IMR-90 (cell line): ENCODE measurements around the gene GBP7. TPM values are rescaled to one million over a fixed set of nuclear protein-coding genes. Genes with fewer than 3 reads are reported as not detected.
"Not testable (repeated sequence)": the region's sequence is repeated elsewhere in the genome, so short reads cannot be mapped to it uniquely, and the experiment has no call there.

Experiments
- ATAC-seq: fragments of 200-7000 bp; cut with Tn5 transposase; 2 replicates; pipeline ENCODE4 v1.9.1; 2020; ENCODE audit warnings: low read depth, mild to moderate bottlenecking, moderate library complexity
- BruUV-seq: library from RNA; stranded (reverse); fragments of 400-500 nt; replicated peaks from 2 replicates; lab custom pipeline; 2021; lab: Mats Ljungman, UMichigan
- CTCF ChIA-PET: fragments of 300-600 bp; formaldehyde crosslinking; extraction: SDS; loops from one replicate; lab custom pipeline; 2021; ENCODE audit warnings: antibody characterized with exemption; lab: Yijun Ruan, JAX
- POLR2A ChIA-PET: fragments of 300-600 bp; sonication (Branson Sonifier 250); formaldehyde crosslinking; loops from one replicate; lab custom pipeline; 2022; ENCODE audit warnings: antibody characterized with exemption; ENCODE audit not compliant: unreplicated experiment; lab: Charles Lee
- DNase-seq: peaks from one replicate; pipeline ENCODE4 v3.0.0; 2013
- H2AFZ ChIP-seq: replicated peaks from 2 replicates; pipeline ENCODE3; 2013; ENCODE audit warnings: low read length, mild to moderate bottlenecking; ENCODE audit not compliant: poor library complexity
- H2AK5ac ChIP-seq: 2 replicates; pipeline ENCODE4 v1.6.1; 2013; ENCODE audit warnings: low read depth, low read length, inconsistent platforms
- H2AK9ac ChIP-seq: replicated peaks from 2 replicates; pipeline ENCODE3; 2013; ENCODE audit warnings: mild to moderate bottlenecking, low read depth, low read length, moderate library complexity; ENCODE audit not compliant: poor library complexity
- H2BK120ac ChIP-seq: 2 replicates; pipeline ENCODE4 v1.6.1; 2013; ENCODE audit warnings: low read depth, low read length, inconsistent platforms
- H2BK15ac ChIP-seq: 3 replicates; pipeline ENCODE4 v1.6.1; 2013; ENCODE audit warnings: low read depth, low read length, inconsistent platforms
- H2BK20ac ChIP-seq: 2 replicates; pipeline ENCODE4 v1.6.1; 2013; ENCODE audit warnings: low read depth, mild to moderate bottlenecking, inconsistent platforms, low read length, moderate library complexity
- H2BK5ac ChIP-seq: 2 replicates; pipeline ENCODE4 v1.6.1; 2013; ENCODE audit warnings: mild to moderate bottlenecking, low read depth, low read length, inconsistent platforms; ENCODE audit not compliant: poor library complexity, severe bottlenecking
- H3K14ac ChIP-seq: replicated peaks from 2 replicates; pipeline ENCODE4 v1.6.1; 2013; ENCODE audit warnings: low read depth, low read length, inconsistent platforms
- H3K18ac ChIP-seq: 2 replicates; pipeline ENCODE4 v1.6.1; 2013; ENCODE audit warnings: low read depth, low read length, control low read depth
- H3K23ac ChIP-seq: 2 replicates; pipeline ENCODE4 v1.6.1; 2013; ENCODE audit warnings: low read depth, low read length, inconsistent platforms
- H3K27ac ChIP-seq: 2 replicates; pipeline ENCODE4 v1.5.1; 2013; ENCODE audit warnings: mild to moderate bottlenecking, control low read depth, low read length; ENCODE audit not compliant: insufficient read depth
- H3K27me3 ChIP-seq: 2 replicates; pipeline ENCODE4 v1.6.1; 2013; ENCODE audit warnings: low read length; ENCODE audit not compliant: control insufficient read depth, insufficient read depth
- H3K36me3 ChIP-seq: 2 replicates; pipeline ENCODE4 v1.6.1; 2013; ENCODE audit warnings: low read length, mixed read lengths; ENCODE audit not compliant: control insufficient read depth, insufficient read depth
- H3K4ac ChIP-seq: 2 replicates; pipeline ENCODE4 v1.6.1; 2013; ENCODE audit warnings: low read depth, low read length, inconsistent platforms
- H3K4me1 ChIP-seq: 2 replicates; pipeline ENCODE4 v1.6.1; 2013; ENCODE audit warnings: low read length, mixed read lengths; ENCODE audit not compliant: control insufficient read depth, insufficient read depth
- H3K4me2 ChIP-seq: 2 replicates; pipeline ENCODE4 v1.6.1; 2013; ENCODE audit warnings: low read depth, mild to moderate bottlenecking, control low read depth, low read length, moderate library complexity
- H3K4me3 ChIP-seq: 2 replicates; pipeline ENCODE4 v1.5.1; 2013; ENCODE audit warnings: low read depth, mild to moderate bottlenecking, control low read depth, low read length, moderate library complexity; ENCODE audit not compliant: insufficient read depth
- H3K56ac ChIP-seq: 2 replicates; pipeline ENCODE4 v1.6.1; 2013; ENCODE audit warnings: low read length, inconsistent platforms; ENCODE audit not compliant: insufficient read depth; ENCODE audit errors: extremely low read depth
- H3K79me1 ChIP-seq, 2 experiments: 2 replicates each; pipeline ENCODE4 v1.6.1; 2013; ENCODE audit warnings: low read length in 2 of 2, inconsistent platforms in 1 of 2, low read depth in 1 of 2
- H3K9ac ChIP-seq: 2 replicates; pipeline ENCODE4 v1.6.1; 2013; ENCODE audit warnings: low read depth, low read length, control low read depth
- H3K9me1 ChIP-seq: 2 replicates; pipeline ENCODE4 v1.6.1; 2013; ENCODE audit warnings: low read length, inconsistent platforms; ENCODE audit not compliant: insufficient read depth
- H3K9me3 ChIP-seq: 2 replicates; pipeline ENCODE4 v1.6.1; 2013; ENCODE audit warnings: low read length; ENCODE audit not compliant: control insufficient read depth, insufficient read depth
- H4K20me1 ChIP-seq: 2 replicates; pipeline ENCODE4 v1.6.1; 2013; ENCODE audit warnings: low read length, inconsistent platforms; ENCODE audit not compliant: insufficient read depth
- H4K5ac ChIP-seq: 2 replicates; pipeline ENCODE4 v1.6.1; 2013; ENCODE audit warnings: mild to moderate bottlenecking, low read depth, low read length, control low read depth
- H4K8ac ChIP-seq, 2 experiments: 2 replicates each; pipeline ENCODE4 v1.6.1; 2013; ENCODE audit warnings: low read depth in 2 of 2, low read length in 2 of 2, control low read depth in 1 of 2, inconsistent platforms in 1 of 2
- H4K91ac ChIP-seq: 2 replicates; pipeline ENCODE4 v1.6.1; 2013; ENCODE audit warnings: low read depth, low read length, inconsistent platforms; ENCODE audit not compliant: insufficient read depth
- dilution Hi-C: fragments of 300-500 bp; cut with HindIII; formaldehyde crosslinking; loops from one replicate; pipeline ENCODE4 v1.14.3; 2018; ENCODE audit warnings: low sequenced_read_pairs; ENCODE audit not compliant: unreplicated experiment
- in situ Hi-C: fragments of 300-500 bp; cut with MboI; formaldehyde crosslinking; loops from 3 replicates; pipeline ENCODE4 v1.14.3; 2019; ENCODE audit warnings: low sequenced_read_pairs, inconsistent platforms, mixed read lengths
- intact Hi-C: fragments of 100-400 bp; cut with micrococcal nuclease; formaldehyde crosslinking; loops from 2 replicates; pipeline ENCODE4 v1.10.0; 2022
- polyA plus RNA-seq, 3 experiments: library from polyadenylated mRNA; depleted of rRNA; stranded (reverse); fragments of >200 nt; gene quantifications; 2 replicates each; pipeline ENCODE4 v1.2.3, GENCODE V29; 2012; ENCODE audit warnings: low replicate concordance in 1 of 3
- total RNA-seq: library from RNA; depleted of rRNA; stranded (reverse); fragments of >200 nt; gene quantifications from 2 replicates; pipeline ENCODE4 v1.2.3, GENCODE V29; 2012

The GBP7 gene
- total and polyA plus RNA-seq, 2 of the 4 experiments (the other 2 are of a cell fraction), result not detected

DNA sequence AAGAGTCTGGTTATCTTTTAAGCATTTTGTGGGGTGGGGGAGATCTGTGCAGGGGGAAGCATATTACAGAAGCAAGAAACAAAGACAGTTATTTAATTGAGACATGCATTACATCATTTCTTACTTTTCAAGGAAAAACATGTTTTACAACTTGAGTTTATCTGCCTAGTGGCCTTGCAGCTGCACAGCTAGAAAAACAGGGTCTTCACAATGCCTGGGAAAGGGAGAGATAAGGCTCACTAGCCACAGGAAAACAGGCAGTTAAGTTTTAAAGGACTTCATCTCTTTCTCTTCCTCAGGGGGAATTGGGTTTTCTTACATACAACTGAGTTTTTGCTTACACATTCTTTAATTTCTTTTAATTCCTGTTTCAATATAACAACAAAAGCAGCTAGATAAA is 44.0 kb upstream of the GBP7 start:
- H2AFZ ChIP-seq, H2BK15ac ChIP-seq, H3K4me1 ChIP-seq: not testable (repeated sequence)

More for the DNA sequence above, 44.0 kb upstream of the GBP7 start:
- ATAC-seq, intact Hi-C loops, CTCF ChIA-PET, H3K36me3 ChIP-seq, H3K18ac ChIP-seq, H2AK9ac ChIP-seq, H3K9me1 ChIP-seq, DNase-seq, BruUV-seq, POLR2A ChIA-PET, H2BK5ac ChIP-seq, H4K5ac ChIP-seq, H3K4me2 ChIP-seq, H2BK120ac ChIP-seq, H3K4me3 ChIP-seq, dilution Hi-C loops, H4K91ac ChIP-seq, H3K79me1 ChIP-seq, H3K56ac ChIP-seq, H2AK5ac ChIP-seq, H4K8ac ChIP-seq, H3K23ac ChIP-seq, H3K14ac ChIP-seq, in situ Hi-C loops, H2BK20ac ChIP-seq, H3K9me3 ChIP-seq, H4K20me1 ChIP-seq, H3K27ac ChIP-seq, H3K27me3 ChIP-seq, H3K4ac ChIP-seq, H3K9ac ChIP-seq: not testable (repeated sequence)
